ENCODE data around the gene MAP4K2. TPM values are rescaled to one million over a fixed set of nuclear protein-coding genes. Genes with fewer than 3 reads are reported as not detected.

Gene MAP4K2
- total and polyA plus RNA-seq, 2 of the 4 experiments (the other 2 are of a cell fraction), result 11.7 to 16.6 TPM

- no peak overlapping the region for H3K4me2 ChIP-seq (ENCODE audit: low read depth, low read length)
- H3K23ac ChIP-seq (ENCODE audit: low read depth, low read length), result no peak overlapping the region
- TF ChIP-seq BHLHE40 (IDR thresholded peaks at IDR 0.05; ENCODE audit: low read depth, low read length) (no peak), FOS (IDR thresholded peaks at IDR 0.05; ENCODE audit: low read depth, low read length) (no peak), ELK1 (IDR thresholded peaks at IDR 0.05; ENCODE audit: borderline replicate concordance, low read depth, low read length) (no peak), MAZ (IDR thresholded peaks at IDR 0.05; ENCODE audit: borderline replicate concordance, low read depth, low read length) (no peak)
- no peak overlapping the region for H3K18ac ChIP-seq (ENCODE audit: low read depth, low read length)
- peak overlapping the region; percentile 78 for H2AFZ ChIP-seq (replicated peaks; ENCODE audit: low read length, poor library complexity)
- no peak overlapping the region for H4K5ac ChIP-seq (ENCODE audit: low read depth, low read length)
- no peaks in the 10 kb centered on the region for H3K9me1 ChIP-seq (ENCODE audit: insufficient read depth, low read length)
- peak overlapping the region; percentile 29 for H2AK9ac ChIP-seq (replicated peaks; ENCODE audit: low read depth, low read length, poor library complexity)
- no peak overlapping the region for H3K27ac ChIP-seq (ENCODE audit: insufficient read depth, low read length)
- H2BK20ac ChIP-seq (ENCODE audit: low read depth, low read length), result peak overlapping the region; percentile 49; the same call in 1 of the 2 replicates
- no TSS peak for BruUV-seq (replicated peaks)
- no peak overlapping the region for H3K14ac ChIP-seq (replicated peaks; ENCODE audit: low read depth, low read length)
- no peak overlapping the region for H3K9ac ChIP-seq (ENCODE audit: low read depth, low read length)
- no peak for ATAC-seq (ENCODE audit: low read depth)
- H4K91ac ChIP-seq (ENCODE audit: insufficient read depth, low read depth, low read length), result peak overlapping the region; percentile 26; the same call in 1 of the 2 replicates
- ChIA-PET CTCF (no interaction called here), POLR2A (ENCODE audit: unreplicated experiment) (no interaction called here)
- H3K79me1 ChIP-seq (ENCODE audit: low read depth in 1 of 2, low read length in 2 of 2), result peaks cover 0 to 2% of the 10 kb centered on the region in 2 experiments; a peak in 1 of 4 replicates
- no CpG with 5 or more reads among the region's 6 CpGs for WGBS, 2 experiments (ENCODE audit: extremely low coverage in 2 of 2, insufficient read length in 1 of 2)
- peak overlapping the region in 1 of 2 experiments; percentile 31; a peak in 1 of 4 replicates for H4K8ac ChIP-seq (ENCODE audit: low read depth in 2 of 2, low read length in 2 of 2)
- H4K20me1 ChIP-seq (ENCODE audit: insufficient read depth, low read length), result no peaks in the 10 kb centered on the region
- no peak overlapping the region for H3K56ac ChIP-seq (ENCODE audit: extremely low read depth, insufficient read depth, low read length)
- dilution Hi-C loops (cut with HindIII; ENCODE audit: low sequenced_read_pairs, unreplicated experiment) (no loop called here), intact Hi-C loops (cut with micrococcal nuclease) (no loop called here), in situ Hi-C loops (cut with MboI; ENCODE audit: low sequenced_read_pairs) (loop anchor here (10.0 kb wide), 1 partner anchor 162 kb away; no protein-coding TSS in a partner anchor)
- H2BK120ac ChIP-seq (ENCODE audit: low read depth, low read length), result peak overlapping the region; percentile 56
- H3K4ac ChIP-seq (ENCODE audit: low read depth, low read length), result peak overlapping the region; percentile 62
- peak overlapping the region; percentile 49 for H2BK5ac ChIP-seq (ENCODE audit: low read depth, low read length, poor library complexity, severe bottlenecking)
- no peaks in the 10 kb centered on the region for H3K27me3 ChIP-seq (ENCODE audit: control insufficient read depth, insufficient read depth, low read length)
- peaks cover 8% of the 10 kb centered on the region for H3K4me1 ChIP-seq (ENCODE audit: control insufficient read depth, insufficient read depth, low read length)
- H2BK15ac ChIP-seq (ENCODE audit: low read depth, low read length), result peak overlapping the region; percentile 33; the same call in 1 of the 3 replicates
- no peaks in the 10 kb centered on the region for H3K9me3 ChIP-seq (ENCODE audit: control insufficient read depth, insufficient read depth, low read length)
- no peak for DNase-seq
- H2AK5ac ChIP-seq (ENCODE audit: low read depth, low read length), result peak overlapping the region; percentile 80; the same call in 1 of the 2 replicates
- no peaks in the 10 kb centered on the region for H3K36me3 ChIP-seq (ENCODE audit: control insufficient read depth, insufficient read depth, low read length)
- H3K4me3 ChIP-seq (ENCODE audit: insufficient read depth, low read depth, low read length), result no peak overlapping the region
Observed at GRCh38 chr11:64842366-64842759, 39.3 kb upstream of the MAP4K2 start.

All from IMR-90 (cell line).